HepG2 (cell line): ENCODE data around the gene GJD3. TPM values are rescaled to one million over a fixed set of nuclear protein-coding genes. Genes with fewer than 3 reads are reported as not detected.
A peak's percentile ranks its signal among the peaks of the same experiment; 100 is the strongest.

ENCODE experiments used
- AGO2 ChIP-seq: fragments of 200-400 bp; formaldehyde crosslinking; optimal IDR thresholded peaks from 2 replicates; pipeline ENCODE3; 2017; ENCODE audit warnings: mild to moderate bottlenecking, low read depth, low read length, moderate library complexity
- ARHGAP35 ChIP-seq: sonication (generic); formaldehyde crosslinking; IDR thresholded peaks from 2 replicates; pipeline ENCODE4 v1.9.0; 2022; ENCODE audit warnings: mild to moderate bottlenecking, inconsistent platforms, moderate library complexity, missing genetic modification reagents, borderline replicate concordance
- BORCS8-MEF2B ChIP-seq: sonication (generic); formaldehyde crosslinking; IDR thresholded peaks from 2 replicates; pipeline ENCODE4 v1.8.0; 2022; ENCODE audit warnings: mild to moderate bottlenecking, missing genetic modification reagents
- CENPBD1 ChIP-seq: sonication (generic); formaldehyde crosslinking; IDR thresholded peaks from 2 replicates; pipeline ENCODE4 v1.8.0; 2022; ENCODE audit warnings: missing genetic modification reagents, low read depth, mild to moderate bottlenecking, borderline replicate concordance
- GPBP1L1 ChIP-seq: sonication (generic); formaldehyde crosslinking; IDR thresholded peaks from 2 replicates; pipeline ENCODE4 v1.5.0; 2020; ENCODE audit warnings: mild to moderate bottlenecking, missing genetic modification reagents
- HNRNPL ChIP-seq: fragments of 200-400 bp; formaldehyde crosslinking; IDR thresholded peaks from 2 replicates; pipeline ENCODE4 v1.6.1; 2017; ENCODE audit warnings: mild to moderate bottlenecking, low read depth, low read length
- KDM5A ChIP-seq: fragments of 200-600 bp; sonication (generic); IDR thresholded peaks from 2 replicates; pipeline ENCODE4 v1.7.0; 2018; ENCODE audit warnings: antibody characterized with exemption, mild to moderate bottlenecking, low read length, borderline replicate concordance
- MTERF4 ChIP-seq: sonication (generic); formaldehyde crosslinking; IDR thresholded peaks from 2 replicates; pipeline ENCODE4 v1.8.0; 2023; ENCODE audit warnings: mild to moderate bottlenecking, missing genetic modification reagents
- NR0B2 ChIP-seq: sonication (generic); formaldehyde crosslinking; IDR thresholded peaks from 2 replicates; pipeline ENCODE4 v1.4.0; 2020; ENCODE audit warnings: mild to moderate bottlenecking, missing genetic modification reagents
- NR1H2 ChIP-seq: sonication (generic); formaldehyde crosslinking; IDR thresholded peaks from 2 replicates; pipeline ENCODE4 v1.8.1; 2022; ENCODE audit warnings: low read depth, missing genetic modification reagents, borderline replicate concordance
- PHF21A ChIP-seq: sonication (generic); formaldehyde crosslinking; IDR thresholded peaks from 2 replicates; pipeline ENCODE4 v1.5.0; 2020; ENCODE audit warnings: mild to moderate bottlenecking, missing genetic modification reagents
- RAD51 ChIP-seq: fragments of 450-650 bp; IDR thresholded peaks from 2 replicates; pipeline ENCODE4 v1.6.1; 2016; ENCODE audit warnings: borderline replicate concordance
- RARG ChIP-seq: sonication (generic); formaldehyde crosslinking; IDR thresholded peaks from 2 replicates; pipeline ENCODE4 v1.4.0; 2020; ENCODE audit warnings: low read depth, mild to moderate bottlenecking, missing genetic modification reagents
- SKI ChIP-seq: fragments of 450-650 bp; IDR thresholded peaks from one replicate; pipeline ENCODE4 v1.6.1; 2018; ENCODE audit warnings: mild to moderate bottlenecking; ENCODE audit not compliant: partially characterized antibody
- SMC3 ChIP-seq: IDR thresholded peaks from 2 replicates; pipeline ENCODE4 v1.6.1; 2011; ENCODE audit warnings: low read length, improper control_type of control experiment
- TCF7L2 ChIP-seq: IDR thresholded peaks from 2 replicates; pipeline ENCODE4 v1.6.1; 2011; ENCODE audit warnings: mild to moderate bottlenecking, low read depth, low read length, moderate library complexity
- ZC3H4 ChIP-seq: sonication (generic); formaldehyde crosslinking; IDR thresholded peaks from 2 replicates; pipeline ENCODE4 v1.4.0; 2020; ENCODE audit warnings: missing genetic modification reagents, borderline replicate concordance
- ZNF253 ChIP-seq: sonication (generic); formaldehyde crosslinking; IDR thresholded peaks from 2 replicates; pipeline ENCODE4 v1.8.0; 2022; ENCODE audit warnings: mild to moderate bottlenecking, missing genetic modification reagents, borderline replicate concordance
- ZNF333 ChIP-seq: sonication (generic); formaldehyde crosslinking; IDR thresholded peaks from 2 replicates; pipeline ENCODE4 v1.4.0; 2020; ENCODE audit warnings: mild to moderate bottlenecking, missing genetic modification reagents, borderline replicate concordance
- ZNF460 ChIP-seq: sonication (generic); formaldehyde crosslinking; IDR thresholded peaks from 2 replicates; pipeline ENCODE4 v1.5.1; 2020; ENCODE audit warnings: missing genetic modification reagents, mild to moderate bottlenecking, borderline replicate concordance
- ZNF543 ChIP-seq: sonication (generic); formaldehyde crosslinking; IDR thresholded peaks from 2 replicates; pipeline ENCODE4 v1.4.0; 2020; ENCODE audit warnings: mild to moderate bottlenecking, missing genetic modification reagents
- ZNF704 ChIP-seq: sonication (generic); formaldehyde crosslinking; IDR thresholded peaks from 2 replicates; pipeline ENCODE4 v1.8.1; 2023; ENCODE audit warnings: mild to moderate bottlenecking, inconsistent platforms, moderate library complexity, missing genetic modification reagents, borderline replicate concordance
- polyA plus RNA-seq, 8 experiments: library from polyadenylated mRNA; depleted of rRNA in 3 of 8; stranded (reverse) in 7 of 8; unstranded in 1 of 8; fragments of >200 nt; fragmentation: Illumina TruSeq in 4 of 8; extraction: Trizol in 4 of 8; gene quantifications; 2 replicates each; pipeline versions ENCODE4 v1.2.1 to v1.2.3, GENCODE V29; 2011 to 2016; ENCODE audit warnings: low read depth in 4 of 8, missing spikeins in 1 of 8, mixed read lengths in 1 of 8; ENCODE audit not compliant: insufficient read depth in 1 of 8
- total RNA-seq, 5 experiments: library from RNA; depleted of rRNA; stranded (reverse); fragments of >200 nt; fragmentation: Illumina TruSeq; extraction: Trizol; gene quantifications; 2 replicates each; pipeline ENCODE4 v1.2.3, GENCODE V29; 2016; ENCODE audit warnings: low read depth in 1 of 5

The GJD3 gene
- total and polyA plus RNA-seq, 2 of the 13 experiments (the other 11 are each of a cell fraction or from before 2014, with no cell fraction given), result not detected

- TF ChIP-seq MTERF4 (CRISPR knock-in tag), result no peak
- TF ChIP-seq TCF7L2, result no peak
- TF ChIP-seq ZNF543 (CRISPR knock-in tag), result no peak
- no peak for TF ChIP-seq ZNF333 (CRISPR knock-in tag)
- no peak for TF ChIP-seq NR1H2 (CRISPR knock-in tag)
- no peak for TF ChIP-seq GPBP1L1 (CRISPR knock-in tag)
- TF ChIP-seq PHF21A (CRISPR knock-in tag), result no peak
- TF ChIP-seq KDM5A, result no peak
- no peak for TF ChIP-seq ZNF704 (CRISPR knock-in tag)
- 0 out of 2 replicates have a peak, but pooled peaks have one; percentile 34 for TF ChIP-seq BORCS8-MEF2B (CRISPR knock-in tag)
- peak; percentile 77 for TF ChIP-seq AGO2
- 0 out of 2 replicates have a peak, but pooled peaks have one; percentile 66 for TF ChIP-seq HNRNPL
- no peak for TF ChIP-seq ZNF253 (CRISPR knock-in tag)
- TF ChIP-seq ARHGAP35, result 0 out of 2 replicates have a peak, but pooled peaks have one; percentile 28
- TF ChIP-seq RARG (CRISPR knock-in tag), result no peak
- no peak for TF ChIP-seq ZC3H4 (CRISPR knock-in tag)
- 0 out of 2 replicates have a peak, but pooled peaks have one; percentile 64 for TF ChIP-seq NR0B2 (CRISPR knock-in tag)
- TF ChIP-seq CENPBD1, result no peak
- no peak for TF ChIP-seq SKI
- TF ChIP-seq SMC3, result peak; percentile 69; the same call in 1 of the 2 replicates
- TF ChIP-seq RAD51, result no peak
- no peak for TF ChIP-seq ZNF460 (CRISPR knock-in tag)
Measured at GRCh38 chr17:40355123-40355803, 9.3 kb downstream of the GJD3 start (continued).
